ENCODE data around the gene ZDHHC6.

DNA sequence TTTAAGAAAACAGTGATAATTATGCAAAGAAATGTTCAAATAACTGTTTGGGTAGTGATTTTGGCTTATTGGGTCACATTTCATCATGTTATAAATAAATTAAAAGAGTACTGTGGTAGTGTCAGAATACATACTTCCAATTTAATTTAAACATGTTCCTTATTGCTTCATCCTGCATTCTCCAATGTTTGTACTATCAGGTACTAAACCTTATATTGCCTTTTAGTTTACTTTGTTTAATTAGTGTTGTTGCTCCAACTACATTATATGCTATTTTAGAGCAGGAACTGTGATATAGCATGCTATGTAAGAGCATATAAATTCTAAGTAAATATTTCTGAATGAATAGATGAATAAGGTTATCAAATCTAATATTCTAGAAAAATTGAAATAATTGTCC is 41.2 kb upstream of the ZDHHC6 start:
- TF ChIP-seq, protein P1, sequence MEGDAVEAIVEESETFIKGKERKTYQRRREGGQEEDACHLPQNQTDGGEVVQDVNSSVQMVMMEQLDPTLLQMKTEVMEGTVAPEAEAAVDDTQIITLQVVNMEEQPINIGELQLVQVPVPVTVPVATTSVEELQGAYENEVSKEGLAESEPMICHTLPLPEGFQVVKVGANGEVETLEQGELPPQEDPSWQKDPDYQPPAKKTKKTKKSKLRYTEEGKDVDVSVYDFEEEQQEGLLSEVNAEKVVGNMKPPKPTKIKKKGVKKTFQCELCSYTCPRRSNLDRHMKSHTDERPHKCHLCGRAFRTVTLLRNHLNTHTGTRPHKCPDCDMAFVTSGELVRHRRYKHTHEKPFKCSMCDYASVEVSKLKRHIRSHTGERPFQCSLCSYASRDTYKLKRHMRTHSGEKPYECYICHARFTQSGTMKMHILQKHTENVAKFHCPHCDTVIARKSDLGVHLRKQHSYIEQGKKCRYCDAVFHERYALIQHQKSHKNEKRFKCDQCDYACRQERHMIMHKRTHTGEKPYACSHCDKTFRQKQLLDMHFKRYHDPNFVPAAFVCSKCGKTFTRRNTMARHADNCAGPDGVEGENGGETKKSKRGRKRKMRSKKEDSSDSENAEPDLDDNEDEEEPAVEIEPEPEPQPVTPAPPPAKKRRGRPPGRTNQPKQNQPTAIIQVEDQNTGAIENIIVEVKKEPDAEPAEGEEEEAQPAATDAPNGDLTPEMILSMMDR (IDR thresholded peaks at IDR 0.05) = no peak
- TF ChIP-seq POLR2AphosphoS5 (IDR thresholded peaks at IDR 0.05) = no peak
